ENCODE results near the gene COTL1. TPM values are rescaled to one million over a fixed set of nuclear protein-coding genes. Genes with fewer than 3 reads are reported as not detected.

Gene COTL1
- total RNA-seq, 1 experiment from 2014 or later, result 102 TPM

GRCh38 chr16:84520725-84521496, 97.0 kb downstream of the COTL1 start:
- no peak for ATAC-seq
- Mint-ChIP-seq H3K36me3 (no peaks in the 10 kb centered on the region), H3K4me3 (no peak overlapping the region), H3K9me3 (peaks cover 8% of the 10 kb centered on the region; the same call in 1 of the 2 replicates), H3K4me1 (peaks cover 18% of the 10 kb centered on the region), H3K27me3 (ENCODE audit: low read depth) (no peaks in the 10 kb centered on the region; the same call in 1 of the 2 replicates), H3K27ac (no peak overlapping the region)
- DNase-seq (ENCODE audit: low spot score), result no peak
- ChIA-PET POLR2A (no interaction called here), CTCF (interaction anchor here (1.2 to 4.3 kb wide), 5 partner anchors 10 to 205 kb away, joined by 3 to 20 read pairs (median 6); no protein-coding TSS in a partner anchor)
- TF ChIP-seq ZNF263 (CRISPR knock-in tag; IDR thresholded peaks at IDR 0.05; ENCODE audit: low read depth) (no peak), ELF4 (CRISPR knock-in tag; IDR thresholded peaks at IDR 0.05; ENCODE audit: low read depth) (no peak), SP1 (CRISPR knock-in tag; conservative IDR thresholded peaks at IDR 0.05) (no peak), MYBL2 (CRISPR knock-in tag; IDR thresholded peaks at IDR 0.05) (no peak), MLX (CRISPR knock-in tag; IDR thresholded peaks at IDR 0.05) (no peak), ZNF317 (CRISPR knock-in tag; IDR thresholded peaks at IDR 0.05; ENCODE audit: borderline replicate concordance, low read depth) (no peak), TCF7 (CRISPR knock-in tag; IDR thresholded peaks at IDR 0.05; ENCODE audit: low read depth) (no peak), MAX (CRISPR knock-in tag; IDR thresholded peaks at IDR 0.05) (no peak), NFE2L1 (CRISPR knock-in tag; IDR thresholded peaks at IDR 0.05) (no peak), EMX1 (CRISPR knock-in tag; IDR thresholded peaks at IDR 0.05) (no peak), ZNF396 (CRISPR knock-in tag; IDR thresholded peaks at IDR 0.05; ENCODE audit: borderline replicate concordance) (no peak), ZNF281 (CRISPR knock-in tag; IDR thresholded peaks at IDR 0.05) (no peak), FOXK1 (CRISPR knock-in tag; IDR thresholded peaks at IDR 0.05) (no peak), AFF4 (CRISPR knock-in tag; IDR thresholded peaks at IDR 0.05; ENCODE audit: borderline replicate concordance) (no peak), NR3C1 (CRISPR knock-in tag; conservative IDR thresholded peaks at IDR 0.05; ENCODE audit: low read depth) (no peak), ZNF416 (CRISPR knock-in tag; IDR thresholded peaks at IDR 0.05) (no peak), AR (CRISPR knock-in tag; IDR thresholded peaks at IDR 0.05) (no peak), FOXJ3 (CRISPR knock-in tag; IDR thresholded peaks at IDR 0.05; ENCODE audit: borderline replicate concordance) (no peak)

Data from WTC11 (cell line).